Measurements from ENCODE around the gene ETFB. TPM values are rescaled to one million over a fixed set of nuclear protein-coding genes. Genes with fewer than 3 reads are reported as not detected.

The ETFB gene
- total and polyA plus RNA-seq, 9 of the 15 experiments (the other 6 are each of a cell fraction or from before 2014, with no cell fraction given) = 18.1 to 143 (median 96.1) TPM

DNA sequence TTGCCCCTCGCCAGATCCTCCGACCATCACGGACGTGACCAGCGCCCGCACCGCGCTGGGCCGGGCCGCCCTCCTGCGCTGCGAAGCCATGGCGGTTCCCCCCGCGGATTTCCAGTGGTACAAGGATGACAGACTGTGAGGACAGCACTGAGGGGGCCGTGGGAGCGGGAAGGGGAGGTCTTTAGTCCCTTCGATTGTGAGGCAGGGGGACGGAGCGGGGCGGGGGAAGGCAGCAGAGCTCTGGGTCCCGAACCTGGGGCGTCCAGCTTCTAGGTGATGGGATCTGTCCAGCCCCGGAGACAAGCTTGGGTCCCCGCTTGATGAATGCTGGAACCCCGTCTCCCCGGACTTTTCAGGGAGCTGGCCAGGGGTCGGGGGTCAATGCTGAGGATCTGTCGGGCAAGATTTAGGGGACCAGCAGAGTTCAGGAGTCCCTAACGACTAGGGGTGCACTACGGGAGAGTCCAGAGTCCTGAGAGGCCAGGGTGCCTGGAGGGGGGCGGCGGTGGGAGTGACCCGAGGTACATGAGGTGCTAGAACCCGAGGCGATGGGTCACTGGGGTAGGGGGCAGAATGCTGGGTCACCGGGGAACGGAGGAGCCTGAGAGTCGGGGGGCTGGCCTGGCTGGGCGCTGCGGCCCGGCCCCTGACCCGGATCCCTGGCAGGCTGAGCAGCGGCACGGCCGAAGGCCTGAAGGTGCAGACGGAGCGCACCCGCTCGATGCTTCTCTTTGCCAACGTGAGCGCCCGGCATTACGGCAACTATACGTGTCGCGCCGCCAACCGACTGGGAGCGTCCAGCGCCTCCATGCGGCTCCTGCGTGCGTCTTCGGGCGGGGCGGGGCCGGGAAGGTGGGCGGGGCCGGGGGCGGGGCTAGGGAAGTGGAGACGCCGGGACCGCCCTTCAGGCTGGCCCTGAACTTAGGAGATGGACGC lies 38.9 kb downstream of the ETFB start (continued):
- TF ChIP-seq SOX6 (IDR thresholded peaks at IDR 0.05) = no peak
- TF ChIP-seq GTF2E2 (tag; IDR thresholded peaks at IDR 0.05) = no peak
- TF ChIP-seq STAT5A (IDR thresholded peaks at IDR 0.05; ENCODE audit: borderline replicate concordance, low read length) = no peak
- TF ChIP-seq OTX1 (CRISPR knock-in tag; IDR thresholded peaks at IDR 0.05) = no peak
- TF ChIP-seq ATF7 (IDR thresholded peaks at IDR 0.05) = peak; percentile 23; the same call in 1 of the 2 replicates
- TF ChIP-seq HNRNPH1 (optimal IDR thresholded peaks at IDR 0.05; ENCODE audit: low read depth, low read length) = no peak
- TF ChIP-seq POLR2G (IDR thresholded peaks at IDR 0.05; ENCODE audit: low read depth, low read length) = peak; percentile 92
- TF ChIP-seq BMI1 (IDR thresholded peaks at IDR 0.05; ENCODE audit: low read length) = no peak
- TF ChIP-seq KLF6 (CRISPR knock-in tag; IDR thresholded peaks at IDR 0.05; ENCODE audit: borderline replicate concordance) = no peak
- TF ChIP-seq COPS2 (conservative IDR thresholded peaks at IDR 0.05) = no peak
- TF ChIP-seq, protein P1, sequence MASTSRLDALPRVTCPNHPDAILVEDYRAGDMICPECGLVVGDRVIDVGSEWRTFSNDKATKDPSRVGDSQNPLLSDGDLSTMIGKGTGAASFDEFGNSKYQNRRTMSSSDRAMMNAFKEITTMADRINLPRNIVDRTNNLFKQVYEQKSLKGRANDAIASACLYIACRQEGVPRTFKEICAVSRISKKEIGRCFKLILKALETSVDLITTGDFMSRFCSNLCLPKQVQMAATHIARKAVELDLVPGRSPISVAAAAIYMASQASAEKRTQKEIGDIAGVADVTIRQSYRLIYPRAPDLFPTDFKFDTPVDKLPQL (IDR thresholded peaks at IDR 0.05; ENCODE audit: extremely low read depth, insufficient read length) = no peak
- peak; percentile 71 for TF ChIP-seq TAF1 (IDR thresholded peaks at IDR 0.05; ENCODE audit: control insufficient read depth, extremely low read depth, insufficient read depth, low read length, severe bottlenecking)
- no peak for TF ChIP-seq POLR3G (IDR thresholded peaks at IDR 0.05; ENCODE audit: extremely low read depth, insufficient read length, insufficient replicate concordance)
- TF ChIP-seq ARNT (IDR thresholded peaks at IDR 0.05) = no peak
- no peak for TF ChIP-seq ZKSCAN8 (CRISPR knock-in tag; IDR thresholded peaks at IDR 0.05)
- TF ChIP-seq RHOXF2B (CRISPR knock-in tag; conservative IDR thresholded peaks at IDR 0.05) = no peak
- no peak for TF ChIP-seq ZNF12 (CRISPR knock-in tag; IDR thresholded peaks at IDR 0.05)
- TF ChIP-seq PHF20 (IDR thresholded peaks at IDR 0.05; ENCODE audit: partially characterized antibody) = peak; percentile 34
- TF ChIP-seq, protein P2, sequence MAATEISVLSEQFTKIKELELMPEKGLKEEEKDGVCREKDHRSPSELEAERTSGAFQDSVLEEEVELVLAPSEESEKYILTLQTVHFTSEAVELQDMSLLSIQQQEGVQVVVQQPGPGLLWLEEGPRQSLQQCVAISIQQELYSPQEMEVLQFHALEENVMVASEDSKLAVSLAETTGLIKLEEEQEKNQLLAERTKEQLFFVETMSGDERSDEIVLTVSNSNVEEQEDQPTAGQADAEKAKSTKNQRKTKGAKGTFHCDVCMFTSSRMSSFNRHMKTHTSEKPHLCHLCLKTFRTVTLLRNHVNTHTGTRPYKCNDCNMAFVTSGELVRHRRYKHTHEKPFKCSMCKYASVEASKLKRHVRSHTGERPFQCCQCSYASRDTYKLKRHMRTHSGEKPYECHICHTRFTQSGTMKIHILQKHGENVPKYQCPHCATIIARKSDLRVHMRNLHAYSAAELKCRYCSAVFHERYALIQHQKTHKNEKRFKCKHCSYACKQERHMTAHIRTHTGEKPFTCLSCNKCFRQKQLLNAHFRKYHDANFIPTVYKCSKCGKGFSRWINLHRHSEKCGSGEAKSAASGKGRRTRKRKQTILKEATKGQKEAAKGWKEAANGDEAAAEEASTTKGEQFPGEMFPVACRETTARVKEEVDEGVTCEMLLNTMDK (IDR thresholded peaks at IDR 0.05; ENCODE audit: borderline replicate concordance, insufficient read depth, low read depth, low read length, poor library complexity, severe bottlenecking) = peak; percentile 95
- no peak for TF ChIP-seq FOXM1 (IDR thresholded peaks at IDR 0.05; ENCODE audit: low read depth)
- no peak for TF ChIP-seq FOXM1 (CRISPR knock-in tag; IDR thresholded peaks at IDR 0.05; ENCODE audit: low read depth)
- no peak for TF ChIP-seq RFX5 (IDR thresholded peaks at IDR 0.05; ENCODE audit: low read depth, low read length)
- TF ChIP-seq TCF7L2 (IDR thresholded peaks at IDR 0.05; ENCODE audit: low read depth, low read length) = no peak
- TF ChIP-seq HLTF (IDR thresholded peaks at IDR 0.05) = no peak
- no peak for TF ChIP-seq HOXB6 (CRISPR knock-in tag; IDR thresholded peaks at IDR 0.05; ENCODE audit: borderline replicate concordance)
- no peak for TF ChIP-seq TAF15 (IDR thresholded peaks at IDR 0.05; ENCODE audit: low read depth, low read length)
- TF ChIP-seq, protein P3, sequence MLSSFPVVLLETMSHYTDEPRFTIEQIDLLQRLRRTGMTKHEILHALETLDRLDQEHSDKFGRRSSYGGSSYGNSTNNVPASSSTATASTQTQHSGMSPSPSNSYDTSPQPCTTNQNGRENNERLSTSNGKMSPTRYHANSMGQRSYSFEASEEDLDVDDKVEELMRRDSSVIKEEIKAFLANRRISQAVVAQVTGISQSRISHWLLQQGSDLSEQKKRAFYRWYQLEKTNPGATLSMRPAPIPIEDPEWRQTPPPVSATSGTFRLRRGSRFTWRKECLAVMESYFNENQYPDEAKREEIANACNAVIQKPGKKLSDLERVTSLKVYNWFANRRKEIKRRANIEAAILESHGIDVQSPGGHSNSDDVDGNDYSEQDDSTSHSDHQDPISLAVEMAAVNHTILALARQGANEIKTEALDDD (IDR thresholded peaks at IDR 0.05) = no peak

Data from K562 (cell line).